LHCN-M2 (cell line): ENCODE data around the gene RYR2. TPM values are rescaled to one million over a fixed set of nuclear protein-coding genes. Genes with fewer than 3 reads are reported as not detected.

Experiments used
- DNase-seq: peaks from one replicate; pipeline ENCODE4 v3.0.0-alpha.2; 2012; ENCODE audit warnings: low read depth
- total RNA-seq: library from RNA; depleted of rRNA; stranded (reverse); fragments of >200 nt; gene quantifications from 2 replicates; pipeline ENCODE4 v1.2.3, GENCODE V29; 2014

The RYR2 gene
- total RNA-seq, 1 experiment from 2014 or later: 0.06 TPM

- DNase-seq: no peak
Measured at GRCh38 chr1:237713916-237714315, 671.9 kb downstream of the RYR2 start.

- DNase-seq: no peak
Measured at GRCh38 chr1:237717106-237717505, 675.1 kb downstream of the RYR2 start.

- DNase-seq: no peak
Measured at GRCh38 chr1:237730826-237731350, 688.9 kb downstream of the RYR2 start.

- no peak for DNase-seq
Measured at GRCh38 chr1:237732657-237733056, 690.7 kb downstream of the RYR2 start.

- DNase-seq: no peak
Measured at GRCh38 chr1:237736372-237737029, 694.5 kb downstream of the RYR2 start.

- no peak for DNase-seq
Measured at GRCh38 chr1:237737448-237737847, 695.5 kb downstream of the RYR2 start.

- no peak for DNase-seq
Measured at GRCh38 chr1:237737938-237738610, 696.1 kb downstream of the RYR2 start.

- DNase-seq: no peak
Measured at GRCh38 chr1:237740846-237741245, 698.9 kb downstream of the RYR2 start.

- DNase-seq: no peak
Measured at GRCh38 chr1:237745545-237745944, 703.6 kb downstream of the RYR2 start.

- no peak for DNase-seq
Measured at GRCh38 chr1:237748171-237748960, 706.4 kb downstream of the RYR2 start.

- no peak for DNase-seq
Measured at GRCh38 chr1:237749122-237749521, 707.1 kb downstream of the RYR2 start.

- no peak for DNase-seq
Measured at GRCh38 chr1:237751090-237751489, 709.1 kb downstream of the RYR2 start.

- DNase-seq: no peak
Measured at GRCh38 chr1:237754627-237755026, 712.6 kb downstream of the RYR2 start.

GRCh38 chr1:237756304-237756967, 714.5 kb downstream of the RYR2 start:
- no peak for DNase-seq

GRCh38 chr1:237759377-237759776, 717.4 kb downstream of the RYR2 start:
- no peak for DNase-seq

- no peak for DNase-seq
Measured at GRCh38 chr1:237760951-237761350, 719.0 kb downstream of the RYR2 start.

GRCh38 chr1:237763137-237763536, 721.2 kb downstream of the RYR2 start:
- DNase-seq: no peak

GRCh38 chr1:237763751-237764150, 721.8 kb downstream of the RYR2 start:
- no peak for DNase-seq

- DNase-seq: no peak
Measured at GRCh38 chr1:237769916-237770315, 727.9 kb downstream of the RYR2 start.

GRCh38 chr1:237772009-237772408, 730.0 kb downstream of the RYR2 start:
- DNase-seq: no peak

GRCh38 chr1:237774246-237774645, 732.3 kb downstream of the RYR2 start:
- no peak for DNase-seq

GRCh38 chr1:237779356-237779755, 737.4 kb downstream of the RYR2 start:
- no peak for DNase-seq
